ENCODE data around the gene DPF3. TPM values are rescaled to one million over a fixed set of nuclear protein-coding genes. Genes with fewer than 3 reads are reported as not detected.

Gene DPF3
- total RNA-seq, 1 donor from 2014 or later: 2.0 TPM

DNA sequence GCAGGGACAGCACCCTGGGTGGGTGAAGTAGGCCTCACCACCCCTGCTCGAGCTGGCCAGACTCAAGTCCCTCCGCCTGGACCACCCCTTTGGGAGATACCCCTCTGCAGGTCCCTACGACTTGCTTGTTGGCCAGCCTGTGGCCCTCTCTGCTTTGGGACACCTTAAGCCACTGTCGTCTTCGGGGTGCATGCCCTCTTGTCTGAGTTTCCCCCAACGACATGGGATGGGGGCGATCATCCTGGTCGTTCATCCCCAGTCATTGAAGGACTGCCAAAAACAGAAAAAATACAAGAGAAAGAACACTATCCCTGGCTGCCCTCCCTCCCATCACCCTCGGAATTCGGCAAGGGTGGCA, 151.1 kb downstream of the DPF3 start:
- DNase-seq (ENCODE audit: low spot score): peak; percentile 24

DNA sequence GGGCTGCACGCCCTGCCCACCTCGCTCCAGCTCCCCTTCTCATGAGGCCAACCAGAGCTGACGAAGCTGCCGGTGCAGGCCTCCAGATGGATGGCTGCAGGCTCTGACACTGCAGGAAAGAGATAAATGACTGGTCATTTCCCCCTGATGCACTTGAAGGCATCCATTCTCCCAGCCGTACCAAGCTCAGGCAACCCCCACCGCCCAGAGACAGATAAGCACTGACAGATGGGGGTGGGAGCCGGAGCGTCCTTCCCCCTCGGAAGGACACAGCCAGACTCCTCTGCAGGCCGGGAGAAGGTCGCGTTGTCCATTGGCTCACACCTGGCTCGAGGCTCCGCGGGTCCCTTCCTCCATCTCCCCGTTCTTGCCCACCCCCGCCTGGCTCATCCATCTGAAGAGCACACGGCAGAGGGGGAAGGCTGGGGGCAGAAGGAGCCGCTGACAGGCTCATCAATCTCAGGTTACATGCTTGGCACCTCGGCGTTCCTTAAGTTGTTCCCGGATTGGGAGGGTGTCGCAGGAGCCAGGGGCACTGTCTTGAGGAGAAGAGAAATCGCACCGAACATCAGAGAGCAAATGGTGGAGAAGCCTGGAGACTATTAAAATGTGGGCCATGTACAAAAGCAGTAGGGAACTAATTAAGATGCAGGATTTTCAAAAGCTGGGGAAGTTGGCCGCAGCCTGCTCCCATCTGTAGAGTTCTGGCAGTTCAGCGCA, 151.6 kb downstream of the DPF3 start:
- DNase-seq (ENCODE audit: low spot score): peak; percentile 26

DNA sequence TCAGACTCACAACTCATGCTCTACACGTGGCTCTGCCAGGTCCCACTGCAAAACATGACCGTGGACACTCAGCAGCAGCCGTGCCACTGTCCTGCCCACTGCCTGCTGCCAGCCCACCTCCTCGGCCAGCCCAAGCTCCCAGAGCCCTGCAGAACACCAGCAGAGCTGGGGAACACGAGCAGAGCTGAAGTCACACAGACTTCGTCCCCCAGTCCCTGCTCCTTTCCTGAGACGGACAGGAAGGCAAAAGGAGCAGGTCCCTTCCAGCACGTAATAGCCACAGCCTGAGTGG, 152.1 kb downstream of the DPF3 start:
- DNase-seq (ENCODE audit: low spot score): no peak

DNA sequence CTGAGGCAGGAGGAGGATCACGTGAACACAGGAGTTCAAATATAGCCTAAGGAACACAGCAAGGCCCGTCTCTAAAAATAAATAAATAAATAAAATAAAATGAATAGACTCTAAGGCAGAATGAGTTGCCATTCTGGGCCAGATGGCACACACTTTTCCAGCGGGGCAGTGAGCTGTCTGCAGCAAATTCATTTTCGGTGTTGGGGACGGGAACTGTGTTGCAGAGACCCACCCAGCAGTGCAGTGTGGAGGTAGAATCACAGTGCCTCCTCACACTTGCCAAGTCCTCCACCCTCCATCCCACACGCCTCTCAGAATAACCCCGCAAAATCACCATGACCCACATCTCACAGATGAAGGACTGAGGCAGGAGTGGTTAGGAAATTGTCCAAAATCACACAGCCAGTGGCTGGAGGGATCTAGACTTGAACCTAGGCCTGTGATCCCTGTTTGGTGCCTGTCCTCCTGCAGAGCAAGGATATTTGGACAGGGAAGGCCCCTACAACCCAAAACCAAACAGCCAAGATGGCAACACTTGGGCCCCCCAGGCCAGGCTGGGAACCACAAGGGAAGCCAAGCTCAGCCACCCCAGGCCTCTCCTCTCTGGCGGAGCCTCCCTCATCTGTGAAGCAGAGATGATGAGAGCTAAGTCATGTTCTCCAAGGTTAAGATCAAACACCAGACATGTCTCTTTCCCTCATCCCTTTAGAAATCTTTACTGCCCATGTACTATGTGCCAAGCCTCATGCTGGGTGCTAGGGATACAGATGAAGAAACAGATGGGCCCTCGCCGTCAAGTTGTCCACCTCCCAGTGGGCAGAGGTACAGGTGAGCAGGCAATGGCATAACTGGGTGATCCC, 152.7 kb downstream of the DPF3 start:
- DNase-seq (ENCODE audit: low spot score): peak; percentile 23

DNA sequence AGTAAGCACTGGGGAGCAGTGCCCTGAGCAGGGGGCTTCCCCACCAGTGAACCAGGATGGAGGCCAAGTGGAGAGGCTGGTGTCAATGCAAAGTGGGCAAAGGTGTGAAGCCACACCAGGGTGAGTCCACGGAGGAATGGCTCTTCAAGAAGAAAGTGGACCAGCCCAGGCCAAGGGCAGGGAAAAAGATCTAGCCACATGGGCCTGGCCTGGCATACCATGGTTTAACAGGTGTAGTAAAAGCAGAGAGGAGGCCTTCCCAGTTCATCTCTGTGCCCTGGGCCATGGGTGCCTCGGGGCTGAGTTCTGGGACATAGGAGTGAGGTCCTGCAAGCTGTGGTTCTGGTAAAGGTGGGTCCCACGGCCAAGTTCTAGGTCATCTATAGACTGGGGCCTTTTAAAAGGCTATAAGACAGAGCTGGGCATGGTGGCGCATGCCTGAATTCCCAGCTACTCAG, 153.4 kb downstream of the DPF3 start:
- peak; percentile 32 for DNase-seq (ENCODE audit: low spot score)

DNA sequence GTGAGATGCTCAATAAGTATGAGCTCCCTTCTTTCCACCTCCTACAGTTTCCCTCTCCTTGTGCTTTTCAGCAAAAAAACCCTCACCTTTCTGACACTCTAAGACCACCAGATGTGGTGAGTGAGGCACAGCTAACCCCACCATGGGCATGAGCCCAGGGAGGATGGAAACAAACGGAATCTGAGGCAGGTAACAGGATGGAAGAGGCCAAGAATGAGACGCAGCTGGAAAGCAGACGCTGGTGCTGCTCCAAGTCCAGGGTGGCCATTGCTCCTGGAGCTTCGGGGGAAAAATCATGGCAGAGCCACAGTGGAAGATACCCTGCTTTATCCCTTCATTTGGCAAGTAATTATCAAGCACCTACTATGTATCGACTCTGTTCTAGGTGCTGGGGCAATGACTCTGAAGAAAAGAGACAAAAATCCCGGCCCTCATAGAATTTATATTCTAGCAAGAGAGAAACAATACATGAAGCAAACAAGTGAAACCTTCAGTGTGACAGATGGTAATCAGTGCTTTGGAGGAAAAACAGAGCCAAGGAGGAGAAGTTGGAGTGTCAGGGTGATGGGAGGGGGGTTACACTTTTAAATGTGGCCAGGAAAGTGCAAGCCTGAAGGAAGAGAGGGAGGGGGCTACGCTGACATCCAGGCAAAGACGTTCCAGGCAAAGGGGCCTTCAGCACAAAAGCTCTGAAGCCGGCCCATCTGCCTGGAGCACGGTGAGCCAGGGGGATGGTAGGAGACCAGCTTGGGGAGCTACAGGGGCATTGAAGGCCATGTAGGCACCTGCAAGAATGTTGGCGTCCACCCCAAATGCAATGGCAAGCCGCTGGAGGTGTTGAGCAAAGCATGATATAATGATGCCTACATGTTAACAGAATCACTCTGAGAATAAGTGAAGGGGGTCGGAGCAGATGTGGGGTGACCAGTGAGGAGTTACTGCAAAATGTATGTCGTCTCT, 154.2 kb downstream of the DPF3 start:
- peak; percentile 32 for DNase-seq (ENCODE audit: low spot score)

DNA sequence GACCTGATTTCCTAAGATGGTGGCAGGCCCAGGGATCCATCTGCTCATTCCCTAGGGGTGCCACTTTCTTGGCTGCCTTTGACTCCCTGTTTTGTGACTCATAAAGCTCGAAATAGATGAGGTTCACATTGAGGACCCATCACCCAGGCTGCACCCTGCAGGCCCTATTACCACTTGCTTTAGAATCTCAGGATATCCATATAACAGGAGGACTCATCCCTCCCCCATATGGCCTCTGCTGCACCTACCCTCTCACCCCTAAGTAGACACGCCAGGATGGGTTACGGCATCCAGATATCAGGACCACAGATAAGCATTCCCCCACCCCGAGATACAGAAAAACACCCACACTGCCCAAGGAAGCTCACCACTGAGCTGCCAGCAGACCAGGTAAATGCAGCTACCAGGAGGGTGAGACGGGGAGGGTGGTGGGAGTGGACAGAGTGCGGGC, 155.7 kb downstream of the DPF3 start:
- DNase-seq (ENCODE audit: low spot score): no peak

DNA sequence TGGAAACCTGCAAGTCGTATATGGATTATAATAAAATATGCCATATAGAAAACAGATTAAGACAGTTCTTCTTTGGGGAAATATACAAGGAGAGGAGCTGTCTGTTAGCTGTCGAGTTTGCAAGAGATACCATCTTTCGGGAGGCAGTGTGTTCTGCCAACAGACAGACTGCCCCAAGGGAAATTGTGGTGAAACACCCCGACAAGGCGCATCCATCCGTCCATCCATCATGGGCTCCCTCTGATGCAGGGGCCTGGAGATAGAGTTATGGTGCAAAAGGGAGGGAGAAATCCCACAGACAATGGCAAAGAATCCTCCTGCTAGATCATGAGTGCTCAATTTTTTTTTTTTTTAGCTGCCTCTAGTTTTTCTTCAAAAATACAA, 156.3 kb downstream of the DPF3 start:
- DNase-seq (ENCODE audit: low spot score): no peak

DNA sequence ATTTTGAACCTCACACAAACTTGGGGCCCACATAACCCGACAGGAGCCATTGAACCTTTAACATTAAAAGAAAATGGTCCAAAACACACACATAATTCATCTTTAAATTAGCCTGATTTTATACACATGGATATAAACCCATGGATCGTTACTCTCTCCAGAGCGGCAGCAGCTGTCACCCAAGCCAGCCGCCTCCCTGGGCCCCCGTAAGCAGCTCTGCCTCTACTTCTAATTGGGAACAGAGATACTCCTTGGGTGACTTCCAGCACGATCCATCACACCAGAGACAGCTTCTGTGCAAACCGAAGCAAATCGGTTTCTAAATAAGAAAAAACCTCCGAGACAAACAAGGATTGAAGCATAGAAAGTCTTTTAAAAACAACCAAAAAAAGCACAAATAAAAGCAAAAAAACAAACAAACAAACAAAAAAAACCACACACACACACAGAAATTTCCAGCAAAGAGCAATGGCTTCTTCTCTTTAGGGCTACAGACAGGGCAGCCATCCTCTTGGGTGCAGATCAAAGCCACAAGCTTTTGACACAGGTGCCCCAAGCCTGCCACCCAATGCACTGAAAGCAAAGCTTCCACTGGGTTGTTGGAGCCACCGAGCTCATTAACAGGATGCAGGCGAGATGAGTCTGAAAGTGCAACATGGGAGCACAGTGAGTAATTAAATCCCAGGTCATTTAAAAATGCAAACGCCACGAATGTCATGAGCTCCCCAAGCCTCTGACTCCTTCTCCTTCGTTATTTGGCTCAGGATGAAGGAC, 156.9 kb downstream of the DPF3 start:
- DNase-seq (ENCODE audit: low spot score): no peak

DNA sequence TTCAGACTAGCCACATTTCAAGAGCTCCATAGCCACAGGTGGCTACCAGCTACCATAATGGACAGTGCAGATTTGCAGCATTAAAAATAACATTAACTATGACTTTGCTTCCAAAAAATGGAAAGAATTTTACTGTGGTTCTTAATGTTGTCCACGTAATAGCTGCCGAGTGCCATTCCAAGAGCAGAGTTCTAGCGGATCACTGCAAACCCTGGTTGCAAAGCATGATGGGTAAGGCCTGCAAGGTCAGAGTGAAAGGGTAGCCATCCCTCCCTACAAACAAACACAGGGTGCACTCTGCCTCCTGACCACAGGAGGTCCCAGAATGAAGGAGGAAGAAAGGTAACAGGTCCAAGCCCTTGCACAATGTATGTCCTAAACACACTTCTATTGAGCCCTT, 157.6 kb downstream of the DPF3 start:
- DNase-seq (ENCODE audit: low spot score): no peak

DNA sequence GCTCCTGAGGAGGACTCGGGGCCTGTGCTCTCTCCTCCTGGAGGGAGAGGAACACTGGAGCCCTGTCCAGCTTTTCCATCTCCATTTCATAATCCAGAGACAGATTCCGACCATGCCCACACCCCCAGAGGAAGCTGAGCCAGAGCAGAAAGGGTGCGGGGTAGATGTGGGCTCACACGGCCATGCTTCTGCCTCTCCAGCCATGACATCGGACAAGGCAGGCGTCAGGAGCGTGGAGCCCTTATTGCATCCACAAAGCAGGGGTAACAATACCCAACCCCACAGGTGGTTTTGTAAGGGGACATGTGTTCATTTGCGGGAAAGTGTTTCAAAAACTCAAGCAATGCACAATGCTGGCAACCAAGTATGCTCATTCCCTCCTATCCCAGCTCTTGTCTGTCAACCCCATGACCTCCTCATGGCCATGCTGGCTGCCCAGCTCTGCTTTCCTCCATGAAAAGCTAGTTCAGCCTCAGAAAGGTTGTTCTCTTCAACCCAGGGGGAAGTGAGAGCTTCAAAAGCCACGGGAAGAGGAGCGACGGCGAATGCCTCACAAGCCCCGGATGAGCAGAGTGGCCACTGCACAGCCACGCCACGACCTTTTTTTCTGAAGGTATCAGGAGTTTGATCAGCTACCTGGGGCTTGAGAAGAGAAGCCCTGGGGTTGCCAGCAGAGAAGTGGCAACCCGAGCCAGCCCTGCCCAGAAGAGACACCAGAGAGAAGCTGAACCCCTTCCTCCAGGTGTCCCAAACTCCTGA, 161.7 kb downstream of the DPF3 start:
- no peak for DNase-seq (ENCODE audit: low spot score)

DNA sequence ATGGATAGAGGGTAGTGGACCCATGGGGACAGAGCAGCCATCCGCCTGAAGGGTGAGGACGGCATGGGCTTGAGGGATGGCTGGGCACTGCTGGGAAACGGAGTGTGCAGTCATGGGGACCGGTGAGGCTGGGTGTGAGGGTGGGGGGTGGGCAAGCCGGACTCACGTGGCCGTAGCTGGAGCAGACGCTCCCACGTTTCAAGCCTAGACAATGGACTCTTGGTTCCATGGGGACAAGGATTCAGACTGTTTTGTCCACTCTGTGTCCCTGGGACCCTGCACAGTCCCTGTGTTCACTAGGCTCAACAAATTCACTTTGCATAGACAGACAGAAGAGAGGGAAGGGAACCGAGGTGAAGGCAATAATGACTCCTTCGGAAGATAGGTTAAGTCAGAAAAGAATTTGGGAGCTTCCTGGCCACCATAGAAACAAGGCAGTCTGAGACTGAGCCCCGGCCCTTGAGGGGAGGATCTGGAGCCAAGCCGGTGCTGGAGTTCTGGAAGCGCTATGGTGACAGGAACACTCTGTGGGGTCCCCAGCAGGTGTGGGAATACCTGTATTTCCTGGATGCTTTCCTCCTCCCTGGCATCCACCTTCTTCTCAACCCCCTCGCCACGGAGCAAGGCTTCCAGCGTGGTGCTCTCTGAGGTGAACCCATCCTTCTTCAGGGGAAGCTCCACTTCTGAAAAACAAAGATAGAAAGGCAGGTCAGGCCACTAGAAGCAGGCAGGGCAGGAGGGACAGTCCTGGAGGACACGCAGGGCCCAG, 162.5 kb downstream of the DPF3 start:
- no peak for DNase-seq (ENCODE audit: low spot score)

DNA sequence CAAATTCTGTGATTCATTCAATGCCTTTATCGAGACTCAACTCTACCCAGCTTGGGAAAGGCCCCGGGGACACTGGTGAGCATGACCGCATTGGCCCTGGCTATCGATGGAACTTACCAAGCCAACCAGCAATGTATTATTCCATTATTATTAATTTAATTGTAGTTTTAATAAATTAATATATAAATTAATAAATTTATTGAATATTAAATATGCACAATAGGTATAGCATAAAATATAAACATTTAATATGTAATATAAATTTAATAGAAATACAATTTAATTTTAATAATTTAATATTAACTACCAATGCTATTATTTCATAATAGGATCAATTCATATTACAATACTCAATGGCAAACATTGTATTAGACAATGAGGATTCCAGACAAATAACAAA, 163.4 kb downstream of the DPF3 start:
- DNase-seq (ENCODE audit: low spot score): no peak

DNA sequence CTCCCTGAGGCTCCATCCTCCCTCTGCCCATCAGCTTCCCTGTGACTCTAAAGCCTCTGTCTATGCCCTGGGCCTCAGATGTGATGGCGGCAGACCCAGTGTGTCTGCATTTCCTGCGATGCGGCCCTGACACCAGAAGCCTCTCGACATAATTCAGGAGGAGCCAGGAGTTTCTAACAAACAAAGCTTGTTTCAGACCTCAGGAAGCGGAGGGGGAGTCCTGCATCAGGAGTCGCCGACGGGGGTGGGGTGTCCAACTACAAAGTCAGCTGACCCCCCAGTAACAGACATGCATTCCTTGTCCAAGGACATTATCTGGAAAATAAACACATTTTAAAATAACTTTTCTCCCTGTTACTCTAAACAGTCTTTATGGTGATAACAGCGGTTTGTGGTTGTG, 167.5 kb downstream of the DPF3 start:
- DNase-seq (ENCODE audit: low spot score): no peak

DNA sequence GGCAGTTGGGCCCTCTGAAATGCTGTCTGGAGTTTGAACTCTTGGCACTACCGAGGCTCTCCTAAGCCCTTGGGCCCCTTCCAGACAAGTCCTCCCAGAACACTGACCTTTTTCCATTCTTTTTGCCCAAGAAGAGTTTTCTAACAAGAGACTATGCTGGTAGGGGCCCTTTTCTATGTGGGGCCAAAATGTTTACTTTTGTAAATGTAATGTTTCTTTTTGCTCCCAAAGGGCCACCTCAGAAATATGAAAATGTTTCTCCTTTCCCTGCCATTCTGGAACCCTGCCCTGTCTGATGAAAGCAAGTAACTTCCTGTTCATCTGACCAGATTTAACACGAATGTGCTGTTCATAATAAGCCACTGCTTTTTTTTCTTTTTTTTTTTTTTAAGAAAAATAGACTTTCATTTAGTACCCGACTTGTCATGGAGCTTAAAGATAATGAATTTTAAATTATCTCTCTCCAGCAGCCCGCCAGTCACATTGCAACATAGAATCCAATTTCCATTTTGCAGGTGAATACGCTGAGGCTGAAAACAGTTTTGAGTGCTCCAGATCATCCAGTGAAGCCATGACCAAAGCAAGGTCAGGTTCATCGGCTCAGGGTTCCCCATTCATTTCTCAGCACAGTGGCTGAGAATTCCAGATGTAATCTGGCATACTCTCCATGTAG, 169.9 kb downstream of the DPF3 start:
- DNase-seq (ENCODE audit: low spot score): no peak

DNA sequence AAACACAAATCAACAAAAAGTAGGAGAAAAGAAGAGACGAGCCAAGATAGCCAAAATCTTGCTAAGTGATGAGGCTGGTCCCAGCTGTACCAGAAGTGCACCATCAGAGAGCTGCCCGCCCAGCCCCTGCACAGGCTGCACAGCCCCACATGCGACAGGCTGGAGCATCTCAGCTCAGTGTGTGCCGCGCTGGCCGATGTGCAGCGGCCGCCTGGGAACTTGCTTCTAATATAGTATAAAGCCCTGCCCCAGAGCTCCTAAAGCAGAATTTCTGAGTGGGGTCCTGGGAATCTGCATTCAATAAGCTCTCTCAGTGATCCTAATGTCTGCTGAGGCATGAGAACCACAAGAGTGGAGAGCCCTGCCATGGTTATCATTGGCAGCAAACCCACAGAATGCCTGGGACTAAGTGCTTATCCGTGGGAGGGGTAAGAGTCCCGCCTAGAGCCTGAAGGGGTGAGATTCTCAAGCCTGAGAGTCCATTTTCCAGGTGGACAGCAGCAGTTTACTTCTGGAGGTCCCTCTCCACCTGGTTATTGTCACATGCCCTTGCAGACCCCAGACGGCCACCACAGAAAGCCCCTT, 171.6 kb downstream of the DPF3 start:
- DNase-seq (ENCODE audit: low spot score): no peak

DNA sequence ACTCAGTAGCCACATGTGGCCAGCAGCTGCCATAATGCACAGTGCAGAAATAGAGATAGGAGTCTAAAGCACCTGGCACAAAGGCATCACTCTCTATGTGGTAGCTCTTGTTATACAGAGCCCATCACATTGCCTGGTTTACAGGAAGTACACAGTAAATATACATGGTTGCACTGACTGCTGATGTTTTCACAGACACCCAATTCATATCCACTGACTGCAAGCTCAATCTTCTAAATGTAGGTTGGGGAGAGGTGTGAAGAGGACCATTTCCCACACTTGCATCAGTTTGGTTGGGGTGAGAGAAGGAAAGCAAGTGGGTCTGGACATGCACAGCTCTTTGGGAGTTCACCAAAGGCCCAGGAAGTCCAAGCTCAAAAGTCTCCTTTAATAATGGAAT, 172.8 kb downstream of the DPF3 start:
- DNase-seq (ENCODE audit: low spot score): no peak

DNA sequence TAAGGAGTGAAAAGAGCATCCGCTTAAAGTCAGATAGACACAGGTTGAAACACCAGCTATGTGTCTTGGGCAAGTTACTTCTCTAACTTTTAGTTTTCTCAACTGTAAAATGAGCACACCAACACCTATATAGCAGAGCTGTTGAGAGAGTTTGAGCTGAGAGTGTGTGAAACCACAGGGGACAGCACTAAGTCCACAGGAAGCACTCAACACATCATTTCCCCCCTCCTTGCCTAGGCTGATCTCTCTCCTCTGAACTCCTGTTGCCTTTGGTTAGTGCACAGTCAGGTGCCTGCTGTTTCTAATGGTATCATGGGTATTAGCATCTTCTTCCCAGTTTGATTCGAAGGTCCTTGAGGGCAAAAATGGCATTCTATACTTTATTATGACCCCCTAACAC, 176.7 kb downstream of the DPF3 start:
- DNase-seq (ENCODE audit: low spot score): no peak

DNA sequence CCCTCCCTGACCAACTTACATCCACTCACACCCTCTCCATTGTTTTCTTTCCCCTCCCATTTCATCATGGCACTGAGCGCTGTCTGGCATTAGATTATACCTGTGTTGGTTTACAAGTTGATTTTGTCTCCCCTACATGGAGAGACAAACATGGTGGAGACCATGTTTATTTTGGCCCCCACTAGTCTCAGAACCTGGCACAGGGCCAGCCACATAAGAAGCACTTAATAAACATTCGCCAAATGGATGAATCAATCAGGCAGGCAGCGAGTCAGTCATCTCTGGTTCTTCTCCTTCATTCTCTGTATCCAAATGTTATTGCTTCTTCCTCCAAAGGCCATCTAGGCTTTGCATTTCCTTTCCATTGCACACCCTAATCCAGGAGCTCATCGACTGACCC, 177.4 kb downstream of the DPF3 start:
- DNase-seq (ENCODE audit: low spot score): no peak

All from ureter (tissue), 1 donor.